Neutrophil (primary cell): ENCODE measurements around the gene RPS6KA2.

Experiments
- H3K27ac ChIP-seq: fragments of 200-600 bp; sonication (generic); 2 replicates; pipeline ENCODE4 v1.5.1; 2016; ENCODE audit warnings: mild to moderate bottlenecking, moderate library complexity
- H3K27me3 ChIP-seq: fragments of 200-600 bp; sonication (generic); 2 replicates; pipeline ENCODE4 v1.6.0; 2016; ENCODE audit warnings: mild to moderate bottlenecking
- H3K36me3 ChIP-seq: fragments of 200-600 bp; sonication (generic); 2 replicates; pipeline ENCODE4 v1.5.1; 2017
- H3K4me1 ChIP-seq, 2 experiments: fragments of 200-600 bp in 1 of 2; sonication (generic) in 1 of 2; 1 replicate in 1 of 2; 2 replicates in 1 of 2; pipeline versions ENCODE4 v1.5.1 to v1.6.1; 2013 to 2016; ENCODE audit warnings: low read depth in 1 of 2, low read length in 1 of 2, mild to moderate bottlenecking in 1 of 2, moderate library complexity in 1 of 2; ENCODE audit not compliant: control insufficient read depth in 1 of 2, insufficient read depth in 1 of 2
- H3K4me3 ChIP-seq, 2 experiments: fragments of 200-600 bp in 1 of 2; sonication (generic) in 1 of 2; 1 replicate in 1 of 2; 2 replicates in 1 of 2; pipeline ENCODE4 v1.5.1; 2013 to 2016; ENCODE audit warnings: low read depth in 1 of 2, low read length in 1 of 2, mild to moderate bottlenecking in 1 of 2, moderate library complexity in 1 of 2
- H3K9me3 ChIP-seq: fragments of 200-600 bp; sonication (generic); 2 replicates; pipeline ENCODE4 v1.5.1; 2016
- TF ChIP-seq, protein P1 (sequence below): fragments of 200-600 bp; sonication (generic); IDR thresholded peaks from 2 replicates; pipeline ENCODE4 v1.5.1; 2016; ENCODE audit warnings: antibody characterized with exemption

The RPS6KA2 gene

GRCh38 chr6:166566026-166567011 is 60.7 kb downstream of the RPS6KA2 start:
- Histone ChIP-seq H3K4me1 (peaks cover 4 to 18% of the 10 kb centered on the region in 2 experiments), H3K27me3 (no peaks in the 10 kb centered on the region), H3K36me3 (peaks cover 17% of the 10 kb centered on the region), H3K9me3 (no peaks in the 10 kb centered on the region), H3K27ac (no peak overlapping the region), H3K4me3 (no peak overlapping the region)
- TF ChIP-seq, protein P1, sequence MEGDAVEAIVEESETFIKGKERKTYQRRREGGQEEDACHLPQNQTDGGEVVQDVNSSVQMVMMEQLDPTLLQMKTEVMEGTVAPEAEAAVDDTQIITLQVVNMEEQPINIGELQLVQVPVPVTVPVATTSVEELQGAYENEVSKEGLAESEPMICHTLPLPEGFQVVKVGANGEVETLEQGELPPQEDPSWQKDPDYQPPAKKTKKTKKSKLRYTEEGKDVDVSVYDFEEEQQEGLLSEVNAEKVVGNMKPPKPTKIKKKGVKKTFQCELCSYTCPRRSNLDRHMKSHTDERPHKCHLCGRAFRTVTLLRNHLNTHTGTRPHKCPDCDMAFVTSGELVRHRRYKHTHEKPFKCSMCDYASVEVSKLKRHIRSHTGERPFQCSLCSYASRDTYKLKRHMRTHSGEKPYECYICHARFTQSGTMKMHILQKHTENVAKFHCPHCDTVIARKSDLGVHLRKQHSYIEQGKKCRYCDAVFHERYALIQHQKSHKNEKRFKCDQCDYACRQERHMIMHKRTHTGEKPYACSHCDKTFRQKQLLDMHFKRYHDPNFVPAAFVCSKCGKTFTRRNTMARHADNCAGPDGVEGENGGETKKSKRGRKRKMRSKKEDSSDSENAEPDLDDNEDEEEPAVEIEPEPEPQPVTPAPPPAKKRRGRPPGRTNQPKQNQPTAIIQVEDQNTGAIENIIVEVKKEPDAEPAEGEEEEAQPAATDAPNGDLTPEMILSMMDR, result no peak

GRCh38 chr6:166565084-166565967 is 61.7 kb downstream of the RPS6KA2 start:
- Histone ChIP-seq H3K4me3 (no peak overlapping the region), H3K4me1 (peaks cover 4 to 18% of the 10 kb centered on the region in 2 experiments), H3K9me3 (no peaks in the 10 kb centered on the region), H3K36me3 (peaks cover 17% of the 10 kb centered on the region), H3K27ac (no peak overlapping the region), H3K27me3 (no peaks in the 10 kb centered on the region)
- TF ChIP-seq, protein P1, result no peak

DNA sequence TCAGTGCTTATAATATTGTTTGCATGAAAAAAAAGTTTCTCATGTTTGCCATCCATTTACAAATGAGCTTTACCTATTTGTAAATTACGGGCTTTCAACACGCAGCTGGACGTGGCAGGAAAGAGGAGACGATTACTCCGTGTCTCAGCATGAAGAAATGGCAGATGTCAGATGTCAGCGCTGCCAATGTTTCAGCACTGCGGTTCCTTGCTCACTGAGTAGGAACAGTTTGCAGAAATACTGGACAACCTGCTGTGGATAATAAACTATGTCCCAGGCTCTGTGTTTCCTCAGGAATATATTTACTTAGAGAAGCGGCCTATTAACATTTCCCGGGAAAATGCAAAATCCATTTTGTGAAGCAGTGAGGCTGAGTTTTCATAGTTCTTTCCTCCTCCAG is 63.2 kb downstream of the RPS6KA2 start:
- TF ChIP-seq, protein P1, result no peak
- H3K27me3 ChIP-seq, result no peaks in the 10 kb centered on the region

GRCh38 chr6:166563200-166563599 is 63.9 kb downstream of the RPS6KA2 start:
- H3K36me3 ChIP-seq, result peaks cover 17% of the 10 kb centered on the region
- no peak overlapping the region for H3K27ac ChIP-seq
- TF ChIP-seq, protein P1, result no peak
- no peaks in the 10 kb centered on the region for H3K9me3 ChIP-seq
- peaks cover 4 to 22% of the 10 kb centered on the region in 2 experiments for H3K4me1 ChIP-seq
- no peak overlapping the region for H3K4me3 ChIP-seq
- H3K27me3 ChIP-seq, result no peaks in the 10 kb centered on the region

More for the DNA sequence above, 63.2 kb downstream of the RPS6KA2 start:
- no peak overlapping the region for H3K4me3 ChIP-seq
- no peaks in the 10 kb centered on the region for H3K9me3 ChIP-seq
- H3K36me3 ChIP-seq, result peaks cover 17% of the 10 kb centered on the region
- no peak overlapping the region for H3K27ac ChIP-seq
- peaks cover 4 to 22% of the 10 kb centered on the region in 2 experiments for H3K4me1 ChIP-seq

DNA sequence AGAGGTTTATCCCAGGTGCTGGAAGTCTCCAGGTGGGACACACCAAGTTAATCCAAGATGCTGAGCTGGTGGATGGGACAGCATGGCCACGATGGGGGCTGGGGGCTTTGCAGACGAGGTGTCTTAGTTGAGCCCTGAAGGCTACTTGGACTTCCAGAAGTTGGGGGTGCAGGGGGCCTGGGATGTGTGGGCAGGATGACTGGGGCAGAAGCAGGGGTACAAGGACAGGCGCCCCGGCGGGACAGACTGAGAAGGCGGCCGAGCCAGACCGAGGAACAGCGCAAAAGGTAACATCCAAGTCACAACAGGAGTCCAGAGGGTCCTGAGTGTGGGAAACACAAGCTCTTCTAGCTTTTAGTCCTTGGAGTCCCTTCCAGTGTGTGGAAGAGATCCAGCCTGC is 64.3 kb downstream of the RPS6KA2 start:
- Histone ChIP-seq H3K4me1 (peaks cover 4 to 22% of the 10 kb centered on the region in 2 experiments), H3K27me3 (no peaks in the 10 kb centered on the region), H3K36me3 (peaks cover 17% of the 10 kb centered on the region), H3K27ac (no peak overlapping the region), H3K9me3 (no peaks in the 10 kb centered on the region), H3K4me3 (no peak overlapping the region)
- TF ChIP-seq, protein P1, result no peak
